Measurements from ENCODE around the gene PHF12.
"Not testable (repeated sequence)": the region's sequence is repeated elsewhere in the genome, so short reads cannot be mapped to it uniquely, and the experiment has no call there.

Gene PHF12

GRCh38 chr17:28902819-28903545 lies 48.3 kb downstream of the PHF12 start, which contains the start of gene DHRS13:
TSS of gene DHRS13 (minus strand) at chr17:28903079. CDS start at chr17:28902944, 135 bp downstream.
- peak; percentile 88 for DNase-seq (ENCODE audit: low spot score)

GRCh38 chr17:28901866-28902818 lies 49.2 kb downstream of the PHF12 start:
- DNase-seq (ENCODE audit: low spot score), result no peak

- no peak for DNase-seq (ENCODE audit: low spot score)
Observed at GRCh38 chr17:28900986-28901726, 50.2 kb downstream of the PHF12 start.

DNA sequence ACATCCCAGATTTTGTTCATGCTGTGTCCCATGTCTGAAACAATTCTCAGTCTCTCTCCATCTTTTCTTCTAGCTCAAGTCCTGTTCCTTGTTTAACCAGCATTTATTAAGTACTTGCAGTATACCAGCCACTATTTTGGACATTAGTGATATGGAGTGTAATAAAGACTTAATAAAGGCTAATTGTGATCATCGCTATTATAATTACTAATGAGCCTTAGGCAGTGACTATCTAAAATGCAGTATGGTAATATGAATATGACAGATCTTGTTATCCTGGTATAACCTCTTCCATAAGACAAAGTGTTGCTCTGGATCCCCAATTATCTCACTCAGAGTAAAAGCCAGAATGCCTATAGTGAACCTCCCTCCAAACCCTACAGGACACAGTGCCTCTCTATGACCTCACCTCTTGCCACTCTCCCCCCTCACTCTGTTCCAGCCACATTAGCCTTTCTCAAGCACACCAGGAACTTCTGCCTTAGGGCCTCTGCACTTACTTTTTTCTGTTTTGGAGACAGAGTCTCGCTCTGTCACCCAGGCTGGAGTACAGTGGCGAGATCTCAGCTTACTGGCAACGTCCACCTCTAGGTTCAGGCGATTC lies 52.0 kb downstream of the PHF12 start:
- no peak for DNase-seq (ENCODE audit: low spot score)

DNA sequence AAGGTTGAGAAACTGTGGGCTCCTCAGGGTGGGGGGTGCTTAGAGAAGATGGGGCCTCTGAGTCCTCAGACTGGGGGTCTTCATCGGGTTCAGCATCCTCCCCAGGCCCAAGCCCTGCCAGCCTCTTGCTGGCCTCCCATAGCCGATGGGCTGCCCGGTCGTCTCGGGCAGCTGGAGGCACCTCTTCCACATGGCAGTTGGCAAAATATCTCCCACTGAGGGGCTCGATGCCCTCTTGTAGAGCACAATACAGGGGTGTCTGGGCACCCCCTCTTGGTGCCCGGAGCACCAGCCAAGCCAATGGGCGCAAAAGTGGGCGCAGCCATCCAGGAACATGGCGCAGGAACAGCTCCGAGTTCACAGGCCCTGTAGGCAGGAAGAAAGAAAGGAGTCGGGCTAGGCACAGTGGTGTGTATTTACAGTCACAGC lies 52.8 kb downstream of the PHF12 start:
- no peak for DNase-seq (ENCODE audit: low spot score)

GRCh38 chr17:28897769-28898526 lies 53.4 kb downstream of the PHF12 start:
- peak; percentile 73 for DNase-seq (ENCODE audit: low spot score)

- peak; percentile 69 for DNase-seq (ENCODE audit: low spot score)
Observed at GRCh38 chr17:28896884-28897768, 54.2 kb downstream of the PHF12 start, which contains the start of gene FLOT2. TSS of gene FLOT2 (minus strand) at chr17:28897733. CDS start at chr17:28897574, 159 bp downstream.

GRCh38 chr17:28896491-28896883 lies 54.8 kb downstream of the PHF12 start:
- no peak for DNase-seq (ENCODE audit: low spot score)

- DNase-seq (ENCODE audit: low spot score), result no peak
Observed at GRCh38 chr17:28895794-28896447, 55.4 kb downstream of the PHF12 start.

- not testable (repeated sequence) for DNase-seq (ENCODE audit: low spot score)
Observed at GRCh38 chr17:28893248-28894183, 57.8 kb downstream of the PHF12 start.

DNA sequence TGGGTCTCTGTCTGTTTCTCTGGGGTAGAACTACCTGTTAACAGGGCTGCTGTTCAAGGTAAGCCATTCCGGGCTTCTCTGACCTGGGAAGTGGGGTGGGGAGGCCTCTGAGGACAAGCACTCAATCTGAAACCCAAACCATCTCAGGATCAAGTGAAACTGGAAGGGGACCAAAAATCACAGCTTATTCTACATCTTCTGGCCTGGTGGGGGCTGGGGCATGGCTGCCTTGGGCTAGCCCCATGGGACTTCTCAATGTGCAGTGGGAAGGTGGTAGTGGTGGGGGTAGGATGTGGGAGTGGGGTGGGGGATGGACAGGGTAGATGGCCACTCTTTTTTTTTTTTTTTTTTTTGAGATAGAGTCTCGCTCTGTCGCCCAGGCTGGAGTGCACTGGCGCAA lies 59.3 kb downstream of the PHF12 start:
- no peak for DNase-seq (ENCODE audit: low spot score)

DNA sequence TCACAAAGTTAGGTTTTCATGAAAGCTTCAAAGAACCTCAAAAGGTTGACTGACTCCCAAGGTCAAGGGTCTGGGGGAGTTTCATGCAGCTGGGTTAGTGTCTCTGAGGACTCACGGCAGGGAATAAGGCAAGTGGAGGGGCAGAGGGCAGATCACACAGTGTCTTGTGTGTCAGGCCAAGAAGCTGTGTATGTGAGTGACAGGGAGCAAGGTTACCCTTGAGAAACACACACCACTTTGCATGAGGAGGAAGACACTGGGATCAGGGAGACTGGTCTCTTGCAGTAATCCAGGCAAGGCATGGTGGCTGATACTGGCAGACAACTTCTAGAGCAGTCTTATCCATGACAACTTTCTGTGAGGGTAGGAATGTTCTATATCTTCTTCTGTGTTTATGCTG lies 60.1 kb downstream of the PHF12 start:
- DNase-seq (ENCODE audit: low spot score), result no peak

GRCh38 chr17:28889996-28890395 lies 61.3 kb downstream of the PHF12 start:
- DNase-seq (ENCODE audit: low spot score), result no peak

GRCh38 chr17:28888832-28889231 lies 62.5 kb downstream of the PHF12 start:
- no peak for DNase-seq (ENCODE audit: low spot score)

GRCh38 chr17:28887871-28888471 lies 63.3 kb downstream of the PHF12 start:
- no peak for DNase-seq (ENCODE audit: low spot score)

- DNase-seq (ENCODE audit: low spot score), result no peak
Observed at GRCh38 chr17:28885951-28886350, 65.4 kb downstream of the PHF12 start.

DNA sequence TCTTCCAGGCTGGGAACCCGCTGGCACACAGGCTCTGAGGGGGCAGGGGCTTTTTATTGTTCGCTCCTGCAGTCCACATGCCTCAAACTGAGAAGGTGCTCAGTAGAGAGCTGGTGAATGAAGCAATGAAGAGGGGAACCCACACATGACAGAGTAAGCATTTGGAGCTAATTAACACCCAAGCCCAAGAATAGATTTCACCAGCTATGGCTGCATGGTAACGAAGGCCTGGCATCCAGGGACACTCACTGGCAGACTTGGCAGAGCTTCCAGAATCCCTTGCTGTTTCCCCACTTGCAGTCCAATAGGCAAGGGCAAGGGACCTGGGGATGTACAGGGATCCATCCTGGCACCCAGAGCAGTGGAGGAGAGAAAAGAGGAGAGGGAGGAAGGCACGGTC lies 66.0 kb downstream of the PHF12 start:
- no peak for DNase-seq (ENCODE audit: low spot score)
